ENCODE measurements around the gene SPRY4.
"Not testable (repeated sequence)": the region's sequence is repeated elsewhere in the genome, so short reads cannot be mapped to it uniquely, and the experiment has no call there.

The SPRY4 gene, protein sequence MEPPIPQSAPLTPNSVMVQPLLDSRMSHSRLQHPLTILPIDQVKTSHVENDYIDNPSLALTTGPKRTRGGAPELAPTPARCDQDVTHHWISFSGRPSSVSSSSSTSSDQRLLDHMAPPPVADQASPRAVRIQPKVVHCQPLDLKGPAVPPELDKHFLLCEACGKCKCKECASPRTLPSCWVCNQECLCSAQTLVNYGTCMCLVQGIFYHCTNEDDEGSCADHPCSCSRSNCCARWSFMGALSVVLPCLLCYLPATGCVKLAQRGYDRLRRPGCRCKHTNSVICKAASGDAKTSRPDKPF

DNA sequence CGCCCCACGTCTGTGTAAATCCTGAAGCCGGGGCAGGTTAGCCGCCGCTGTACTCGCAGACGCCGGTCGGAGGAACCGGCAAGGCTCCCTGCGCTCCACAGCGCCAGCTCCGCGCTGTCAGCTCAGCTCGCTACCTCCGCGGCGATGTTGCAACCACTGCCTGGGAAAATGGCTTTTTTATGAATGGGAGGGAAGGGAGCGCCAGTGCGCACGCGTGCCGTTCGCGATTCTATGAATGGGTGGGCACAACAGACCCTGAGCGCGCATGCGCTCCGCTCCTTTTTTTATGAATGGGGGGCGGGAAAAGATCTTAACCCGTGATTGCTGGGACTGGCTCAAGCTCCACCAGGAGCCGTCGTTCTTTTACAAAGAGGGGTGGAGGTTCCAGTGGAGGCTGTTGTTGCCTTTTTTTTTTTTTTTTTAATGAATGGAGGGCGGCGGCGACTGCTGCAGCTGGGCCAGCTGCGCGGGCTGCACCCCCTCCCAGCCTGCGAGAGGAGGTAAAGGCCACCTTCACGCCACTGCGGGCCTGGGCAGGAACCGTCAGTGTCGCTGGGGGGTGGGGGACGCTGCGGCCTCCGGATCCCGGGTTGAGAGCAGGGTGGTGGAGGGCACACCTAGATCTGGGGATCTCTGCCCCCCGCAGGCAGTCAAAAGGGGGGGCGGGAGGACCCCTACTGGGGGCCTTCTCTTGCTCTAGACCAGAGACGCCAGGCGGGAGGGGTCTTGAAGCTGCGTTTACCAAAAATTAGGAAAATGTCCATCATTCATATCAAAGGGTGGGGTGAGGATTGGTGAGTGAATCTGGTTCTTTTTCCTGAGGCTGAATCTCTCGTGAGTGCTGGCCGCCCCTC is at the start of gene SPRY4:
TSS of gene SPRY4 (minus strand) at position 151 of the 854 bp plus-strand sequence. CDS start 9,913 bp downstream, outside the sequence.
- DNase-seq, result peak; percentile 99

DNA sequence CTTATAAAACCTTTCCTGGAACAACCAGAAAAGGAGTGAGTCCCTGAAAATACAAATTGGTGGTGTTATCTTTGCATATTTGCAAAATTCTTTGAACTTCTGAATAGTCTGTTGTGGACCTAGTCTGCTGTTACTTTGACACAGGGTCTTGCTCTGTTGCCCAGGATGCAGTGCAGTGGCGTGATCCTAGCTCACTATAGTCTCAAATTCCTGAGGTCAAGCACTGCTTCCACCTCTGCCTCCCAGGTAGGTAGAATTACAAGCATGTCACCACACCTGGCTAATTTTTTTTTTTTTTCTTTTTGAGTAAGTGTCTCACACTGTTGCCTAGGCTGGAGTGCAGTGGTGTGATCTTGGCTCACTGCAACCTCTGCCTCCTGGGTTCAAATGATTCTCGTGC is 43.7 kb upstream of the SPRY4 start:
- no peak for DNase-seq

DNA sequence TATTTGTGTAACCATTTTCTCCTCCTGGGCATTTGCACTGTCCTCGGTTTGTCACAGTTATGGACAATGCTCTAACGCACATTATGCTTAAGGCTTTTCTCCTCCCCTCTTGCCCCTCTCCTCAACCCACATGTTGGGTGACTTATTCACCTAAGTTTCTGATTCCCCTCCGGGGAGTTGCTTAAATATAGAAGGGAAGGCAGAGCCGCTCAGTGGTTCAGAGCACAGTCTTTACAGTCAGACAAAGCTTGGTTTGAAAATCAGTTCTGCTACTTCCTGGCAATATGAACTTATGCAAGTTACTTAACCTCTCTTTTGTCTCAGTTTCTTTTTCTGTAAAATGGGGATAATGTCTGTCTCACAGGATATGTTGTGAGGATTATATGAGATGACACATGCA is 41.2 kb upstream of the SPRY4 start:
- no peak for DNase-seq

DNA sequence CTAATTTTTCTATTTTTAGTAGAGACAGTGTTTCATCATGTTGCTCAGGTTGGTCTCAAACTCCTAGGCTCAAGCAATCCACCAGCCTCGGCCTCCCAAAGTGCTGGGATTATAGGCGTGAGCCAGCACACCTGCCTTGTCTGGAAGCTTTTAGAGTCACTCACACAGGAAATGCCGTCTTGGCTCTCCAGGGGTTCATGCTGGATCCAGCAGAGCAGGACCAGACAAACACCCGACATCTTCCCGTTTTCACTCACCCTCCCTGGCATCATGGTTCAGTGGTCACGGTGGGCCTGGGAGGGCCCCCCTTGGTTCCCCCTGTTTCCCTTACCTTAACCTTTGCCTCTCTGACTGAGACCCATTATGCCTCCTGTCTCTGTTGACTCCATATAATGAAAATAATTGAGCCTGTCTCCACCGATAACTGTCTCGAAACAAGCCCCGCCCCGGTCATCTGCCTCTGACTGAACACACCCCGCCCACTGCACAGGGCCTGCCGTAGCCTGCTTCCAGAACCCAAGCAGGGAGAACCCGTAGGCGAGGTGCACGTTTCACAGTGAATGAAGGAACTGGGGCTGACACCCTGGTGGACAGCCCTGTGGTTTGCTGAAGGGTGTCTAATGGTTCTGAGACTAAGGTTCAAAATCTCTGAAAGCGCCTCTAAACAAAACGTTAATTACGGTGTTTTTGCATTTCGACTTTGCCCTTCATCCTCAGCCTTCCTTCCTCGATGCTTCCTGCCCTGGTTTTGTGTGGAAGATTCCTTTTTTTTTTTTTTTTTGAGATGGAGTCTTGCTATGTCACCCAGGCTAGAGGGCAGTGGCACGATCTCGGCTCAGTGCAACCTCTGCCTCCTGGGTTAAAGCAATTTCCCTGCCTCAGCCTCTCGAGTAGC is 39.7 kb upstream of the SPRY4 start:
- DNase-seq, result no peak

DNA sequence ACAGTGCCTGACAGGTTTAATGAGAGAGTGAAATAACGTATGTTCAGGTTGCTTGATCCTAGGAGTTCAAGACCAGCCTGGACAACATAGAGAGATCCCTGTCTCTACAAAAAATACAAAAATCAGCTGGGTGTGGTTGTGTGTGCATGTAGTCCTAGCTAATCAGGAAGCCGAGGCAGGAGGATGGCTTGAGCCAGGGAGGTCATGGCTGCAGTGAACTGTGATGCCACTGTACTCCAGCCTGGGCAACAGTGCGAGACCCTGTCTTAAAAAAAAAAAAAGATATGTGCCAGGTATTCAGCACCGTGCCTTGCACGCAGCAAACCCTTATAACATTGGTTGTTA is 38.8 kb upstream of the SPRY4 start:
- no peak for DNase-seq

DNA sequence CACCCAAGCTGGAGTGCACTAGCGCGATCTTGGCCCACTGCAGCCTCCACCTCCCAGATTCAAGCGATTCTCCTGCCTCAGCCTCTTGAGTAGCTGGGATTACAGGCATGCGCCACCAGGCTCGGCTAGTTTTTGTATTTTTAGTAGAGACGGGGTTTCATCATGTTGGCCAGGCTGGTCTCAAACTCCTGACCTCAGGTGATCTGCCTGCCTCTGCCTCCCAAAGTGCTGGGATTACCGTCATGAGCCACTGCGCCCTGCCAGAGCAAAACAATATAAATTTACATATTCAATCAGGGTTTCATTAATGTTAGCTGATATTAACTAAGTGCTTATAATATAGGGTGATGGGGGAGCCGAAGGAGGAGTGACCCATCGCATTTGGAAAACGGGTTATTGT is 37.4 kb upstream of the SPRY4 start:
- DNase-seq, result not testable (repeated sequence)

DNA sequence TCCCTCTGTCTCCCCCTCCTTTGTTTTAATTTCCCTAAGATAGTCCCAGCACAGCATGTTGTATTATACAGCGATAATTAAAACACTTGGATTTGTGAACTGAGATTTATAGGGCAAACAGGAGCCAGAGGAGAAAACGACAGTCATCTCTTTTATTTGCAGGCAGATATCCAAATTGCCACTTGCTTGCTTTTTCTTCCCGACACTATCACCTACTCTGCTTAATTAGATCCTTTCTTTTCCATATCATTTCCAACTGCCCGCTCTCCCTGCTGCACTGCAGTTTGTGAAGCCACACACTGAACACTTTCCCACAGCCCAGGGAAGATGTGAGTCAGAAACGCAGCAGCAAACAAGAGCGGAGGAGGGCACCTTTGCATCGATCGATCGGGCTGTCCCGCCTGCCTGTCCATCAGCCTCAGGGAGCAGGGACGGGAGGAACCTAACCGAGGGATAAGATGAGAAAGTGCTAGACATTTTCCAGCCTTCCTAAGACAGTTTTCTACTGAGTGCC is 35.8 kb upstream of the SPRY4 start:
- DNase-seq, result peak; percentile 63

DNA sequence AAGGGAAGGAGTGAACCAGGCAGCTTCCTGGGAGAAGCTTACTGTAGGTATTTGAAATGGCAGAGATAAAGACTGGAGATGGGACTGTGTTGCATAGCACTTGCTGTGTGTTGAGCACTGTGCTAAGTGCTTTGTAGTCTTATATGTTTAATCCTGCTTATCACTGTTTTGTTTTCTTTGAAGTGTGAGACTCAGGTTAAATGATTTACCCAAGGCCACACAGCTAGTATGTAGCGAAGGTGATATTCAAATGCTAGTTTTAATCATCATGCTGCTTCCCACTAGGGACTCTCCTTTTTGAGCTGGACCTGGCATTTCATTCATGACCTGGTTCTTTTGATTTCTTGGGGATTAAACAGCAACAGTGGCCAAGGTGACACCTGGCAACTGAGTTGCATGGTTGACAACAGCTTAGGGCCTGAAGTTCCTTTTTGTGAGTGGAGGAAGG is 35.3 kb upstream of the SPRY4 start:
- DNase-seq, result no peak

DNA sequence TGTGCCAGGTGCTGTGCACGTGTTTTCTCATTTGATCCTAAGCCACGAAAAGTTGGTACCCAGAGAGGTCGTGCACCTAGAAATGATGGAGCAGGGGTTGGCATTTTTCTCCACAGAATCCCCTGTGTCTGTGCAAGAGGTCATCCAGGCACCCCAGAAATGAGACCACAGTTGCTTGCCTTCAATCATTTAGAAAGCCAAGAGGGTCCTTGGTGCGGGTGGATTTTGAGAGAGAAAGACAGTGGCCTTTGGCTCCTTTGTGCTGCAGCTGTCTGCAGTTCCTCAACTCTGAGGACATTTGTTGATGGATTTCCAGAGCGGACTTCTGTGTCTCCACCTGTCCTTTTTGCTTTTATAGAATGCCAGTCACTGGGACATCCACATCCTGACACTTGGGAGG is 33.8 kb upstream of the SPRY4 start:
- DNase-seq, result no peak

DNA sequence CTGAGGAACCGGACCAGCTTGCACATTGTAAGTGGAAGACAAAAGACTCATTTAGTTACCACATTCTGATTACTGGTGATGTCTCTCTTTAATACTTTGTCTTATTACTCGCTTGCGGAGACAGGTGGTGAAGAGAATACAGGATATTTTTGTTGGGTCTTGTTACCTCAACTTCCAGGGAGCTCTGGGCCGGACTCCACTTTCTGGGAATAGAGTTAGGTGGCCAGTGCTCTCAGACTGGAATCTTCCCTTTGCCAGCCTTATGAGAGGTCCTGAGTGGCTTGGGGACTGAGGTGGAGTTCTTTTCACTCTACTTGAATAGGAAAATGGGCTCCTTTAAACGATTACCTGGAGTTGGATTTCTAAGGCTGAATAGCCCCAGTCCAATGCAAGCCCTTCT is 33.3 kb upstream of the SPRY4 start:
- DNase-seq, result no peak

DNA sequence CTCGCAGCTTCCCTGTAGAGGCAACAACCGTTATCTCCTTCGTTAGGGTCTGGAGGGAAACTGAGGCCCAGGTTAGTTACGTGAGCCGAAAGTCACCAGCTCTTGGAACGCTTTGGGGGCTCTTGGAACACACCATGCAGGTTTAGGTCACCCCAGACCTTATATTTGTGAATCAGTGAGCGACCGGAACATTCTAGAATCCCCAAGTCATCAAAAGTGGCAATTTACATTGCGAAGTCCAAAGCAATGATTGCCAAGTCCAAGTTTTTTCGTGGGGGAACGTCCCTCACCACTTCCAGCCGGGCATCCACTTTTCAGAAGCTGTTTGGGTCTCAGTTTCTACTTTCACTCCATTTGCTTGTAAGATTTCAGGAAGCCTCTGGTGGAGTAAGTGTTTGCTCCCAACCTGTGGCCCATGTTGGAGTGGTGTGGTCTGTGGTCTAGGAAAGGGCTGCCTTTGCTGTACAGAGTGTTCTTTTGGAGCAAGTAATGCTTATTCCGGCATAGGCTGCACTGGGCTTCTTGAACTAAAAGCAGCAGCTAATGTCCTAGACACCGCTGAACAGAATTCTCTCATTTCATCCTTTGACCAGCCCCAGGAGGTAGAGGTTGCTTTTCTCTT is 32.8 kb upstream of the SPRY4 start:
- no peak for DNase-seq

DNA sequence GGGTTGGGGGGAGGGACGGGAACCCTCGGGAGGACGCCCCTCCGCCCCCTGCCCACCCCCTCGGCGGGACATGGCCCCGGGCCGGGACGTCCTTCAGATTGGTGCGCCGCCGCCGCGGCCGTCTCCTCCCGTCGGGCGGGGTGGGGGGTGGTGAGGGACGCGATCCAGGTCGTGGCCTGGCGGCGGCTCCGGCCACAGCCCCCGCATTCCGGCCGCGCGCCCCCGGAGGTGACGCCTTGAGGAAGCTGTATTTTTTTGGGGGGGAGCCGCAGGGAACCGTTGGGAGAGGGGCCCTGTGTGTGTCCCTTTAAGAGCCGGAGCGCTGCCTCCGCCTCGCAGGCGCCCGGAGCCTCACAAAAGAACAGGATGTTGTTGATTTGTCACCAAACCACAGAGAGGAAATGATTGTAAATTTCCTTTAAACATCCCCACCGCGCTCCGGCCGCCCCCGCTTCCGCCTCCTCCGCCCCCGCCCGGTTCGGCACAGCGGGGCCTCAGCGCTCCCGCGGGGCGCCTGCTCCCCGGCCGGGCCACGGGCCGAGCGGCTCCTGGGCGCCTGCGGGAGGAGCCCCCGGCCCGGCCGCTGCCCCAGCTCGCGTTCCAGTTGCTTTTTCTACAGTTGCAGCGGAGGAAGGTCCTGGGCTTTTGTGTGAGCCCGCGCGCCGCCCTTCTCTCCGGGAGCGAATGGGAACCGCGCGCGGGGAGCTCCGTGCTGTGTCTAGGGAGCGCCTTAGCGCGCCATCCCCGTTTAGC is 32.1 kb upstream of the SPRY4 start:
- DNase-seq, result peak; percentile 94

DNA sequence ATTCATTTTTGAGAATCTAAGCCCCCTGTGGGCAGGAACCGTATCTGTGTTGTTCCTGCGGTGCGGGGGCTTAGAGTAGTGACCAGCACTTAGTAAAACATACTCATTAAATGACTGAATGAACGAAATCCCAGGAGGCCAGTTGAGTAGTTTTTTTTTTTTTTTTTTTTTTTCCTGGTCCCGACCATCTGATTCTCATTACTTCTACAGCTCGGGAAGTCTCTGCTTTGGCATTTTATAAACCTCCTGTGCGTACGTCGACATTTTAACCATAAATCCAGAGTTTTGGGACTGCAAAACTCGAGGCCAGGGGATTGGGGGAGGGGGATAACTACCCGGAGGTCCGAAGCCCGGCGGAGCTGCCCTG is 31.5 kb upstream of the SPRY4 start:
- DNase-seq, result peak; percentile 66

DNA sequence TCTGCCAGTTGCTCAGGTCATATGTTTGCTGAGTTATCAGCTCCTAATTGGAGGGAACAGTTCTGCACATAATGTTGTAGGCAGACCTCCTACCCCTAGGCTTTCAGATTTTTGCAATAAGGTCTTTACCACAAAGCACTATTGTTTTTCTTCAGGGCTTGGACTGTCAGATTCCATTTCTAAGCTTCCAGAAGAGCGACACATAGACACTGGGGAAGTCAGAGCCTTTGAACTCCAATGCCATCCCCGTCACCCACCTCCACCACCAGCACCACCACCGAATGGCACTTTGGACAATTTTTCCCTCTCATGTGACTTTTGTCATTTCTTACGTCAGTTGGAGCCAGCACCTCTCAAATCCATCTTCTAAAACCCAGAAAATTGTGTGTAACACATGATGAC is 28.3 kb upstream of the SPRY4 start:
- no peak for DNase-seq

DNA sequence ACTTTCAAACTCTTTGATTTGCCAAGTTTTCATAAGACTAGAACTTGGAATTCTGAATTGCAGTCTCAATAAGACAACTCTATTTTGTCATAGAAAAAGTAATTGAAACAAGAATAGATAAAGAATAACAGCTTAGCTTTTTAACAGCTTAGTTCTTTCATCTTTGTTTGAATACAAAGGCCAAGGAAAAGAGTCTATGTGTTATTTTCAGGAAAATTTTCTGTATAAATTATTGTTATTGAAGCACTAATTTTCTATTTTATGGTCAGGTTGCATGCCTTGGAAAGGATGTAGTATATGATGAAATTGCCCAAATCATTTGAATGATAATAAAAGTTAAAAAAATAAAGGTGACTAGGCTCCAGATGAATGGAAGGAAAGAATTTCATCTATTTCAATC is 25.2 kb upstream of the SPRY4 start:
- no peak for DNase-seq

DNA sequence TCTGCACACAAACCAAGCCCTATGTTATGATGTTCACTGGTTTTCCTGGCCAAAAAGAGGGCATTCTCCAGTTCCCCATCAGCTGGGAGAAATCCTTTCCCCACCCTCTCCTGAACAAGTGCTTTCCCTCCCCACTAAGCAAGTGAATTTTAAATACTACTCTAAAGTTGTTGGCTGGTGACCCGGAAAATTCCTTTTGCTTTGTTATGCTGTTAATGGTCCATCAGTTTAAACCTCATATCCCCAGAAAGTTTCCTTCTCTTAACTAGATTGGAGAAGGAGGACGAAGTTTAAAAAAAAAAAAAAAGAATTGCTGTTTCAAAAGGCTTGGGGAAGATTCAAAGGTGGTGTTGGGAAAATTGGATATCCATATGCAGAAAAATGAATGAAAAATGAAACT is 21.9 kb upstream of the SPRY4 start:
- DNase-seq, result no peak

DNA sequence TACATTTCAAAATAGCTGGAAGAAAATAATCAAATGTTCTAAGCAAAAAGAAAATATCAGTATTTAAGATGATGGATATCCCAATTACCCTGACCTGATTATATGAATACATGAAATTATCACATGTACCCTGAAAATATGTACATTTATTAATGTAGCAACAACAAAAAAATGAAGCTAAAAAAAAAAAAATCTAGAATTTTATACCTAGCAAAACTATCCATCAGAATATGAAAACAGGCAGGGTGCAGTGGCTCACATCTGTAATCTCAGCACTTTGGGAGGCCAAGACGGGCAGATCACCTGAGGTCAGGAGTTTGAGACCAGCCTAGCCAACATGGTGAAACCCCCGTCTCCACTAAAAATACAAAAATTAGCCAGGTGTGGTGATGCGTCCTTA is 20.1 kb upstream of the SPRY4 start:
- DNase-seq, result not testable (repeated sequence)

DNA sequence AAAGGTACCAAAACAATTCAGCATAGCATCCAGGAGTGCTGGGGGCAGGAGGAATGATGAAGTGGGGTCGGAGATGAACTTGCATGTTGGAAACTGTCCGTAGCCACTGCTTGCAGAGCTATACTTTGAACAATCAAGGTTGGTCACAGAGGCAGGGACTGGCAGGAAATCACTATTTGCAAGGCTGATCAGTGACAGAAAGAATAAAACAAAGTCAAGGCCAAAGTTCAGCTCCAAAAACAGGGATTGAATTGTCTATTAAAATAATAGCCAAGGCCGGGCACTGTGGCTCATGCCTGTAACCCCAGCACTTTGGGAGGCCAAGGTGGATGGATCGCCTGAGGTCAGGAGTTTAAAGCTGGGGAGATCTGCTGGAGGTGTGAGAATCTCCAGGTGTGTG is 18.7 kb upstream of the SPRY4 start:
- DNase-seq, result no peak

DNA sequence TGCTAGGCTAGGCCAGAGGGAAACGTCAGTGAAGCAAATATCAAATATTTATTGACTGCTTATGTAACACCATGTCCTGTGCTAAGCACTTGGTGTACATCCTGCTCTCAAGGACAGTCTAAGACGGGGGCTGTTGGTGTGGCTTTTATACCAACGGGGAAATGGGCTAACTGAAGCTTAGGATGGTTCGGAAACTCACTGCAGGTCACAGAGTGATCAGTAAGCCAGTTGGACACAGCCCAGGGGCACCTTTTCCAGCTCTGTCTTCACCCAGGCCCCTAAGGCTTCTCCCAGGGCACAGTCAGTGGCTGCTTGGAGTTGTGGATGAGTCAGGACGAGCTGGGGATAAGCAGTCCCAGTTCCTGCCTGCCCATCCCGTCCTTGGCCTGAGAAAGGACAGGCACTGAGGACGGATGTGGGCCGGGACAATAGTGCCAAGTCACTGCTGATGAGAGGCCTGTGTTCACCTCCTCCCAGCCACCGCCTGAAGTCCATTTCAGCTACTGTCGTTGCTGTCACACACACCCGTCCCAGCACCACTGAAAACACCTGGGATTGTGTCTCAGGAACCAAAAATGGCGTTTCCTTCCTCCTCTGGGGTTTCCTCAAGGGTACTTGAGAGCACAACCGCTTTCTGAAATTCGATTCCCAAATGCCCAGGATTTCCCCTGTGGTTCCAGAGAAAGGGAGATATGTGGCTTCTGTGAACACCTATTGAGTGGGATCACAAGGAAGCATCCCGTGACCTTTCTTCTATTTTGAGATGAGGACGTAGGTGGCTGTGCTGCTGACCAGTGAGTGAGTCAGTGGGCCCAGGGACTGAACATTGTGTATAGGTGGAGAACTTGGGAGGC is 17.5 kb upstream of the SPRY4 start:
- DNase-seq, result peak; percentile 57

DNA sequence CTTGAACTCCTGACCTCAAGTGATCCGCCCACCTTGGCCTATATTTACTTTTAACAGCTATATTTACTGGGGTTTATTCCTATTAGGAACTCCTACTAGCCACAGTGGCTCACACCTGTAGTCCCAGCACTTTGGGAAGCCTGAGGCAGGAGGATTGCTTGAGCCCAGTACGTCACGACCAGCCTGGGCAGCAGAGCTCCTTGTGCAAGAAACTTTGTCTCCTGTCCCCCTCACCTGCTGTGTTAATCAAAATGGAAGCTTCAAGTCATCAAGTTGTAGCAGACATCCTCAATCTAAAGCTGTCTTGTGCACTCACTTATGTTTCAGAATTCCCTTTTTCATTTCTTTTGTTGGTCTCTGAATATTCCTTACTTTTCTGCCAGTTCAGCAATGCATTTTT is 15.0 kb upstream of the SPRY4 start:
- DNase-seq, result no peak

DNA sequence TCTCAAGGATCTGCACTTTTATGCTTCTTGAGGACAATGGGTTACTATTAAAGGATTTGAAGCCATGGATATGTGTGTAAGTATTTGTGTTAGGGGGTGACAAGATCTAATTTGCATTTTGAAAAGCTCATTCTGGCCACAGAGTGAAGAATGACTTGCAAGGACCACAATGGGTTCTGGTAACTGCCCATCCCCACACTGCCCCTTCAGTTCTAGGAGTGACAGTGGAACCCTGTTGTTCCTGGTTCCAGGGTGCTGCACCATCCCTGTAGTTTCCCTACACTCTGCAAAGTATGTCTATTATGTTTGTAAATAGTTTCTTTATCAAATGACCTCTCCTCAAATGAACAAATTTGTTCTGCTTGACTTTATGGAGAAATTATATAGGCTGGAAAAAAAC is 9.7 kb upstream of the SPRY4 start:
- DNase-seq, result no peak
